Measurements from ENCODE around the gene ZSWIM6.
A peak's percentile ranks its signal among the peaks of the same experiment; 100 is the strongest.

Gene ZSWIM6

GRCh38 chr5:61362796-61363368 lies 30.8 kb downstream of the ZSWIM6 start:
- peak; percentile 15 for DNase-seq (ENCODE audit: extremely low spot score)
- ChIA-PET POLR2A (no interaction called here), CTCF (interaction anchor here (0.6 to 0.9 kb wide), 2 partner anchors 15 to 28 kb away, joined by 3 to 4 read pairs; no protein-coding TSS in a partner anchor)
- TF ChIP-seq HDGF (IDR thresholded peaks at IDR 0.05; ENCODE audit: borderline replicate concordance) (no peak), TARDBP (IDR thresholded peaks at IDR 0.05) (no peak), FOXM1 (IDR thresholded peaks at IDR 0.05; ENCODE audit: borderline replicate concordance) (no peak), NFRKB (IDR thresholded peaks at IDR 0.05) (no peak), ARNT (IDR thresholded peaks at IDR 0.05) (no peak), L3MBTL2 (conservative IDR thresholded peaks at IDR 0.05) (no peak), SP1 (IDR thresholded peaks at IDR 0.05) (no peak), FOXK2 (IDR thresholded peaks at IDR 0.05) (no peak), ZNF384 (IDR thresholded peaks at IDR 0.05) (no peak), BHLHE40 (IDR thresholded peaks at IDR 0.05; ENCODE audit: borderline replicate concordance) (no peak), LEF1 (IDR thresholded peaks at IDR 0.05; ENCODE audit: borderline replicate concordance) (no peak), PKNOX1 (IDR thresholded peaks at IDR 0.05) (no peak), FOXA1 (IDR thresholded peaks at IDR 0.05) (no peak), CTBP1 (IDR thresholded peaks at IDR 0.05; ENCODE audit: borderline replicate concordance) (no peak), ELF4 (IDR thresholded peaks at IDR 0.05) (no peak), SUZ12 (IDR thresholded peaks at IDR 0.05) (no peak)

DNA sequence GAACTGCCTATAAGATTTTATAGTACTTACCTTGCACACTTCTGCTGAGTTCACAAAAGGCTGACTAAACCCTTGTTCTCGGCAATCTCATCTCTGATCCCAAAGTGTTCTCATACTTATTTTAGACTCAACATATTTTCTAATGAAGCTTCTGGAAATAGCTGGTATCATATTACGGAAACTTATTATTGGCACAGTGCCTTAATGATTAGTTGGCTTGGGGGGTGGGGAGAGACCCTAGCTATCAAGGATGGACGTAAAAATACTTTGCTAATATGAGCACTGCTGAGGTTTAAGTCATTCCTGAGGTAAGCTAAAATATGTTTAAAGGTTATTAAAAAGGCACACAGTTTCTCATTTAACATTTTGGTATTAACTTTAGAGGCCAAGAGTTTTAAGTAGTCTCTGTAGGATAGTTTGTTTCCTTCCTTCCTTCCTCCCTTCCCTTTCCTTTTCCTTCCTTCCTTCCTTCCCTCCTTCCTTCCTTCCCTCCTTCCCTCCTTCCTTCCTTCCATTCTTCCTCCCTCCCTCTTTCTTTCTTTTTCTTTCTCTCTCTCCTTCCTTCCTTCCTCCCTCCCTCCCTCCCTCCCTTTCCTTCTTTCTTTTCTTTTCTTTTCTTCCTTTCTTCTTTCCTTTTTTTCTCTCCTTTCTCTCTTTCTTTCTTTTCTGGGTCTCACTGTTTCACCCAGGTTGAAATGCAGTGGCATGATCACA lies 31.5 kb downstream of the ZSWIM6 start:
- POLR2A ChIA-PET, result no interaction called here

DNA sequence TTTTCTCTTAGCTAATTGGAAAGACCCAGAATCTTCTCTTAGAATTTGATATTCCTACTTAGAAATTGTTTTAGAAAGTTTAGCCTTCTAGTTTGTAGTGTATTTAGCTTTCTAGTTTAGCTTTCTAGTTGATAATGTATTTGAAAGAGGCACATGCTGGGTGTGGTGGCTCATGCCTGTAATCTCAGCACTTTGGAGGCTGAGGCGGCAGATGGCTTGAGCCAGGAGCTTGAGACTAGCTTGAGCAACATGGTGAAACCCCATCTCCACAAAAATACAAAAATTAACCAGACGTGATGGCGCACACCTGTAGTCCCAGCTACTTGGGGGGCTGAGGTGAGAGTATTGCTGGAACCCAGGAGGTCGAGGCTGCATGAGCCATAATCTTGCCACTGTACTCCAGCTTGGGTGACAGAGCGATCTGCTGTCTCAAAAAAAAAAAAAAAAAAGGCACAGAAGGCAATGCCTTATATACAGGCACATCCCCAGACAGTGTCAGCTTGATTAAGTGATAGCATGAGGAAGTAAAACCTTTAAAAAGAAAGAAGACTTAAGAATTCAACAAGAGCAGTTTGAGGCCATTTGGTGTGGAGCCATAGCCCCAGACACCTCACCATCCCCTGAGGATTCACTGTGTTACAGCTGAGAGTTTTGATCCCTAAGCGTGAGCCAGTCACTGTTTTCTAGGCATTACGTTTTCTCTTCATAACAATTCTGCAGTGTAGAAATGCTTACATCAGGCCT lies 34.6 kb downstream of the ZSWIM6 start:
- ChIA-PET CTCF (interaction anchor here (0.7 kb wide), 1 partner anchor 231 kb away, joined by 5 read pairs; no protein-coding TSS in a partner anchor), POLR2A (interaction anchor here (0.5 kb wide), 1 partner anchor 35 kb away, joined by 3 read pairs; the partner anchor contains the start of gene ZSWIM6)
- DNase-seq (ENCODE audit: extremely low spot score), result no peak
- no peak for TF ChIP-seq FOXK2 (IDR thresholded peaks at IDR 0.05)
- TF ChIP-seq PKNOX1 (IDR thresholded peaks at IDR 0.05), result no peak
- no peak for TF ChIP-seq L3MBTL2 (conservative IDR thresholded peaks at IDR 0.05)
- TF ChIP-seq FOXA1 (IDR thresholded peaks at IDR 0.05), result no peak
- no peak for TF ChIP-seq ELF4 (IDR thresholded peaks at IDR 0.05)
- no peak for TF ChIP-seq ZNF384 (IDR thresholded peaks at IDR 0.05)
- TF ChIP-seq SP1 (IDR thresholded peaks at IDR 0.05), result no peak
- no peak for TF ChIP-seq ARNT (IDR thresholded peaks at IDR 0.05)
- no peak for TF ChIP-seq SUZ12 (IDR thresholded peaks at IDR 0.05)
- no peak for TF ChIP-seq HDGF (IDR thresholded peaks at IDR 0.05; ENCODE audit: borderline replicate concordance)

More for the DNA sequence above, 31.5 kb downstream of the ZSWIM6 start:
- TF ChIP-seq FOXA1 (IDR thresholded peaks at IDR 0.05) (no peak), LEF1 (IDR thresholded peaks at IDR 0.05; ENCODE audit: borderline replicate concordance) (no peak), NFRKB (IDR thresholded peaks at IDR 0.05) (no peak), PKNOX1 (IDR thresholded peaks at IDR 0.05) (no peak), TARDBP (IDR thresholded peaks at IDR 0.05) (no peak), L3MBTL2 (conservative IDR thresholded peaks at IDR 0.05) (no peak), SP1 (IDR thresholded peaks at IDR 0.05) (no peak), HDGF (IDR thresholded peaks at IDR 0.05; ENCODE audit: borderline replicate concordance) (no peak), SUZ12 (IDR thresholded peaks at IDR 0.05) (no peak), CTBP1 (IDR thresholded peaks at IDR 0.05; ENCODE audit: borderline replicate concordance) (no peak), ELF4 (IDR thresholded peaks at IDR 0.05) (no peak), BHLHE40 (IDR thresholded peaks at IDR 0.05; ENCODE audit: borderline replicate concordance) (no peak), FOXK2 (IDR thresholded peaks at IDR 0.05) (no peak), ZNF384 (IDR thresholded peaks at IDR 0.05) (no peak), ARNT (IDR thresholded peaks at IDR 0.05) (no peak), FOXM1 (IDR thresholded peaks at IDR 0.05; ENCODE audit: borderline replicate concordance) (no peak)
- CTCF ChIA-PET, result interaction anchor here (0.8 kb wide), 1 partner anchor 8 kb away, joined by 3 read pairs; no protein-coding TSS in a partner anchor
- no peak for DNase-seq (ENCODE audit: extremely low spot score)

GRCh38 chr5:61370506-61370905 lies 38.4 kb downstream of the ZSWIM6 start:
- DNase-seq (ENCODE audit: extremely low spot score), result no peak
- ChIA-PET CTCF (no interaction called here), POLR2A (no interaction called here)
- TF ChIP-seq FOXA1 (IDR thresholded peaks at IDR 0.05) (no peak), PKNOX1 (IDR thresholded peaks at IDR 0.05) (no peak), TARDBP (IDR thresholded peaks at IDR 0.05) (no peak), SUZ12 (IDR thresholded peaks at IDR 0.05) (no peak), ELF4 (IDR thresholded peaks at IDR 0.05) (no peak), ZNF384 (IDR thresholded peaks at IDR 0.05) (no peak), FOXK2 (IDR thresholded peaks at IDR 0.05) (no peak)

DNA sequence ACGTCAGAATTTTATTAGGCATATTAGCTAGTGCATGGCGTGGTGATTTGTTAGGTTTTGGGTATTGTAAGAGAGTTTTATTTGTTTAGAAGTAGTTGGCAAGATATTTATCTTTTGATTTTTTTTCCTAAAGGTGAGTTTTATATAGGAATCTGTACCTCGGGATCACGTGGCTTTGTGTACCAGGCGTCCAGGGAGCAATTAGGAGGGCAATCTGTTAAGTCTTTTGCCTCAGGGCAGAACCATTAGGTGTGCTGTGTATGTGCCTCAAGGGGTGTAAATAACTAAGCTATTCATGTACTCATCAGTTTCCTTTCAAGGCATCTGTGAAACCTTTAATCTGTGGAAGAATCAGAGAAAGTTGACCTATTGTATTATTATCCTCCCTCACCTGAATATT lies 39.4 kb downstream of the ZSWIM6 start:
- DNase-seq (ENCODE audit: extremely low spot score), result no peak
- ChIA-PET CTCF (no interaction called here), POLR2A (no interaction called here)
- TF ChIP-seq CTBP1 (IDR thresholded peaks at IDR 0.05; ENCODE audit: borderline replicate concordance), result no peak
